ENCODE data around the gene CYP8B1.

CYP8B1 gene

GRCh38 chr3:42841332-42841731, 34.3 kb downstream of the CYP8B1 start:
- H3F3A ChIP-seq (ENCODE audit: control insufficient read depth, insufficient read depth): no peaks in the 10 kb centered on the region
- no peak overlapping the region for H3K4me2 ChIP-seq (ENCODE audit: low read length)
- peaks cover 5% of the 10 kb centered on the region; the same call in 1 of the 2 replicates for H3K27me3 ChIP-seq (ENCODE audit: control insufficient read depth, low read length)
- TF ChIP-seq EZH2phosphoT487 (IDR thresholded peaks at IDR 0.05; ENCODE audit: borderline replicate concordance, low read length): no peak
- TF ChIP-seq, protein P1, sequence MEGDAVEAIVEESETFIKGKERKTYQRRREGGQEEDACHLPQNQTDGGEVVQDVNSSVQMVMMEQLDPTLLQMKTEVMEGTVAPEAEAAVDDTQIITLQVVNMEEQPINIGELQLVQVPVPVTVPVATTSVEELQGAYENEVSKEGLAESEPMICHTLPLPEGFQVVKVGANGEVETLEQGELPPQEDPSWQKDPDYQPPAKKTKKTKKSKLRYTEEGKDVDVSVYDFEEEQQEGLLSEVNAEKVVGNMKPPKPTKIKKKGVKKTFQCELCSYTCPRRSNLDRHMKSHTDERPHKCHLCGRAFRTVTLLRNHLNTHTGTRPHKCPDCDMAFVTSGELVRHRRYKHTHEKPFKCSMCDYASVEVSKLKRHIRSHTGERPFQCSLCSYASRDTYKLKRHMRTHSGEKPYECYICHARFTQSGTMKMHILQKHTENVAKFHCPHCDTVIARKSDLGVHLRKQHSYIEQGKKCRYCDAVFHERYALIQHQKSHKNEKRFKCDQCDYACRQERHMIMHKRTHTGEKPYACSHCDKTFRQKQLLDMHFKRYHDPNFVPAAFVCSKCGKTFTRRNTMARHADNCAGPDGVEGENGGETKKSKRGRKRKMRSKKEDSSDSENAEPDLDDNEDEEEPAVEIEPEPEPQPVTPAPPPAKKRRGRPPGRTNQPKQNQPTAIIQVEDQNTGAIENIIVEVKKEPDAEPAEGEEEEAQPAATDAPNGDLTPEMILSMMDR (IDR thresholded peaks at IDR 0.05; ENCODE audit: low read depth, low read length, poor library complexity, severe bottlenecking): no peak
- H3K9me2 ChIP-seq (replicated peaks; ENCODE audit: control insufficient read depth, low read length): no peaks in the 10 kb centered on the region
- H4K20me1 ChIP-seq (ENCODE audit: control insufficient read depth, insufficient read depth, low read depth, low read length): no peaks in the 10 kb centered on the region
- no peak overlapping the region for H3K4me3 ChIP-seq (ENCODE audit: low read length)
- H3K27ac ChIP-seq (ENCODE audit: low read depth, low read length): no peak overlapping the region
- H3K4me1 ChIP-seq (ENCODE audit: control insufficient read depth, low read length): peaks cover 6% of the 10 kb centered on the region
- H3K79me2 ChIP-seq (ENCODE audit: control insufficient read depth, low read length): no peaks in the 10 kb centered on the region
- H3K36me3 ChIP-seq (ENCODE audit: control insufficient read depth, low read length): no peaks in the 10 kb centered on the region
- no peaks in the 10 kb centered on the region for H3K9me3 ChIP-seq (ENCODE audit: control insufficient read depth, insufficient read depth, low read length)

- Histone ChIP-seq H3K4me1 (ENCODE audit: control insufficient read depth, low read length) (peaks cover 4% of the 10 kb centered on the region), H3K9me2 (replicated peaks; ENCODE audit: control insufficient read depth, low read length) (no peaks in the 10 kb centered on the region), H4K20me1 (ENCODE audit: control insufficient read depth, insufficient read depth, low read depth, low read length) (no peaks in the 10 kb centered on the region), H3K27ac (ENCODE audit: low read depth, low read length) (no peak overlapping the region), H3K4me3 (ENCODE audit: low read length) (peak overlapping the region; percentile 47), H3K36me3 (ENCODE audit: control insufficient read depth, low read length) (no peaks in the 10 kb centered on the region), H3K4me2 (ENCODE audit: low read length) (peak overlapping the region; percentile 55), H3F3A (ENCODE audit: control insufficient read depth, insufficient read depth) (no peaks in the 10 kb centered on the region), H3K79me2 (ENCODE audit: control insufficient read depth, low read length) (no peaks in the 10 kb centered on the region), H3K9me3 (ENCODE audit: control insufficient read depth, insufficient read depth, low read length) (no peaks in the 10 kb centered on the region), H3K27me3 (ENCODE audit: control insufficient read depth, low read length) (0 out of 2 replicates have a peak, but pooled peaks cover 5% of the 10 kb centered on the region)
- TF ChIP-seq, protein P1 (IDR thresholded peaks at IDR 0.05; ENCODE audit: low read depth, low read length, poor library complexity, severe bottlenecking): peak; percentile 56
- TF ChIP-seq EZH2phosphoT487 (IDR thresholded peaks at IDR 0.05; ENCODE audit: borderline replicate concordance, low read length): no peak
Measured at GRCh38 chr3:42839616-42840015, 36.1 kb downstream of the CYP8B1 start.

DNA sequence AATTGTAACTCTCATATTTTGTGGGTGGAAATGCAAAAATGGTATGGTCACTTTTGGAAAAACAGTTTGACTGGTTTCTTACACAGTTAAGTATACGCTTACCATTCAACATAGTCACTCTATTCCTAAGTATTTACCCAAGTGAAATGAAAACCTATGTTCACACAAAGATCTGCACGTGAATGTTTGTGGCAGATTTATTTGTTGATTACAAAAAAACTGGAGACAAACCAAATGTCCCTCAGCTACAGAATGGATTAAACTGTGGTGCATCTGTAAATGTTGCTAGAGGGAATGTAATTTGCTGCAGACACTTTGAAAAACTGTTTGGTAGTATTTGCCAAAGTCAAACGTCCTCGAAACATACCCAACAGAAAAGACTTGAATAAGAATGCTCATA, 37.1 kb downstream of the CYP8B1 start:
- Histone ChIP-seq H3F3A (ENCODE audit: control insufficient read depth, insufficient read depth) (no peaks in the 10 kb centered on the region), H3K4me3 (ENCODE audit: low read length) (no peak overlapping the region), H3K9me3 (ENCODE audit: control insufficient read depth, insufficient read depth, low read length) (no peaks in the 10 kb centered on the region), H3K27me3 (ENCODE audit: control insufficient read depth, low read length) (0 out of 2 replicates have a peak, but pooled peaks cover 5% of the 10 kb centered on the region), H3K27ac (ENCODE audit: low read depth, low read length) (no peak overlapping the region), H3K36me3 (ENCODE audit: control insufficient read depth, low read length) (no peaks in the 10 kb centered on the region), H3K4me2 (ENCODE audit: low read length) (no peak overlapping the region), H3K4me1 (ENCODE audit: control insufficient read depth, low read length) (peaks cover 4% of the 10 kb centered on the region), H3K9me2 (replicated peaks; ENCODE audit: control insufficient read depth, low read length) (no peaks in the 10 kb centered on the region), H3K79me2 (ENCODE audit: control insufficient read depth, low read length) (no peaks in the 10 kb centered on the region), H4K20me1 (ENCODE audit: control insufficient read depth, insufficient read depth, low read depth, low read length) (no peaks in the 10 kb centered on the region)
- TF ChIP-seq, protein P1 (IDR thresholded peaks at IDR 0.05; ENCODE audit: low read depth, low read length, poor library complexity, severe bottlenecking): no peak
- TF ChIP-seq EZH2phosphoT487 (IDR thresholded peaks at IDR 0.05; ENCODE audit: borderline replicate concordance, low read length): no peak

Measured in DOHH2 (cell line).